Measurements from ENCODE around the gene TMEM121B.

The TMEM121B gene

GRCh38 chr22:17109976-17110375 is 11.2 kb downstream of the TMEM121B start:
- DNase-seq, result no peak

- no peak for DNase-seq
Observed at GRCh38 chr22:17109113-17109865, 11.9 kb downstream of the TMEM121B start.

- no peak for DNase-seq
Observed at GRCh38 chr22:17108256-17109112, 12.7 kb downstream of the TMEM121B start.

DNA sequence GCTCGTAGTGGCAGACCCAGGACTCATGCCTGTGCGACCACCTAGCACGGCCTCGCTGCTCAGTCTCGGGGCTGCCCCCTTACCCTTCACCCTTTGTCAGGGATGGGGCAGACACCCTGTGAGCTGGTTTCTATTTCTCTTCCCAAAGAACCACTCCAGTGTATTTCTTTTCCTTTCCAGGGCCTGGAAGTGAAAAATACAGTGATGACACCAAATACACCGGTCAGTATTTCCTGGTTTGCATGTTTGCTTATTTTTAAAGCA is 13.7 kb downstream of the TMEM121B start:
- no peak for DNase-seq

GRCh38 chr22:17106785-17107546 is 14.2 kb downstream of the TMEM121B start:
- no peak for DNase-seq

- DNase-seq, result no peak
Observed at GRCh38 chr22:17106161-17106784, 14.9 kb downstream of the TMEM121B start.

DNA sequence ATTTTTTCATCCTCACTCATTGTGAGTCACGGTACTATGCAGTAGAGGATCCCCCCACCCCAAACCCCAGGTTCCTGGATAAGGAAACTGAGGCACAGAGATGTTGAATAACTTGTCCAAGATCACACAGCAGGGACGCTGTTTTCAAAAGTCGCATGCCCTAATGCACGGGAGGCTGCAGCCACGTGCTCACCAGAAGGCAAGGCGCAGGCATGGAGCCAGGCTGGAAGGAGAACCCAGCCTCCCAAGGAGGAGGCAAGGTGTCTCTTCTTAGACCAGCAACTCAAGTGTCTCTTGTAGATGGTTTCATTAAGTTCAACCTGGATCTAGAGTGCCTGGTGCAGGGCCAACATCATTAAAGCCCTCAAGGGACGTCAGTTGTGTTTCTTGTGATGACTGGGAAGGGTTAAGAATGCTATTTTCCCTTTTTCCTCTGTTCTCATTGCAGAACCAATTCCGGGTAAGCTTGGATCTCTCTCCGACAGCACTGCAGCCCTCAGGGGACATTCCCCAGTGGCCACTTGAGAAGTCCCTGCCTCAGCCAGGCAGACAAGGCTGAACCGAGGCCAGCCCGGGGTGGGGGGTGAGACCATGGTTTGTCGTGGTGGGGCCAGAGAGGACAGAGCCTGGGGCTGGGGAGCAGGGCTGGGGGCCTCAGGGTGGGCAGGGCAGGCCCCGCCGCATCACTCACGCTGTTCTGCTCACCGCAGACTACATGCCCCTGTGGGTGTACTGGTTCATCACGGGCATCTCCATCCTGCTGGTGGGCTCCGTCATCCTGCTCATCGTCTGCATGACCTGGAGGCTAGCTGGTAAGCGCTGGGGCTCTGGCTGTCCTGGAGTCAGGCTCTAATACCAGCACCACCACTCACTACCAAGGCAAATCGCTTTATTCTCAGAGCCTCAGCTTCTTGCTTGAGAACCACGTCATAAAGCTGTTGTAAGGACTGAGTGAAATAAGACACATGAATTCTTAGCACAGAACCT is 15.7 kb downstream of the TMEM121B start:
- DNase-seq, result no peak

DNA sequence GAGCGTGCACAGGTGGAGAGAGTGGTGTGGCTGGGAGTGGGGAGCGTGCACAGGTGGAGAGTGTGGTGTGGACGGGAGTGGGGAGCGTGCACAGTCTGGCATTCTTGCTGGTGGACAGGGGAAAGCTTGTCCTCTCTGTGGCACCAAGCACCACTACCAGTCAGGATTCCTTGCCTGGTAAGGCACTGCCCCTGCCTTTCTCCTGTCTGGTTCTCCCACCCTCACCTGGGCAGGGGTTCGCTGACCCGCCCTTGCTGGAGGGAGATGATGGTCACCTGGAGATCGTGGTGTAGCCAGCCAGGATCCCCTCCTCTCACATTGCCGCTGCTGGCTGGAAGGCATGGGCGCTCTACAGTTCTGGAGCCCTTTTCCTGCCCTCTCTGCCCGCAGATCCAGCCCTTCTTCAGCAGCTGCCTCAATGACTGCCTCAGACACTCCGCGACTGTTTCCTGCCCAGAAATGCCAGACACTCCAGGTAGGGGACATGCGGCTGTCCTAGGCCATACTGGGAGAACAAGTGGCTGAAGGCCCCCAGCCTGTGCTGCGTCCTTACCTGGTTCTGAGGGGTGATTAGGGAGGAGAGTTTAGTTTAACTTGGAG is 16.7 kb downstream of the TMEM121B start:
- no peak for DNase-seq

GRCh38 chr22:17103351-17103750 is 17.8 kb downstream of the TMEM121B start:
- DNase-seq, result no peak

DNA sequence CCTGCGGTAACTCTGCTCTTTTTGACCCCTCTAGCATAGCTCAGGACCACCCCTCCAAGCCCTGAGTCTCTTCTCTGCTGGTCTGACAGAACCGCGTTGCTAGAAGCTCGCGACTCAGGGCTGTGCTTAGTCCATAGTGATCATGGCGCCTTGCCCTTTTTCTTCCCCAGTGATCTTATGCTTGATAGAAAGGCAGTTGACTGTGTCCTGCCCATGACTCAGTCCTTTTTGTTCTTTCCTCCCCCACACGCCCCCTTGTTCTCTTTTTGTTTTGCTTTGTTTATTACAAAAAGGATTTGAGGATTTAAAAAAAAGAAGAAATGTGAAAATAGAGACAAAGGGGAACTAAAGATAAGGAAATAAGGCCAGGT is 18.9 kb downstream of the TMEM121B start:
- DNase-seq, result no peak

GRCh38 chr22:17101475-17102296 is 19.5 kb downstream of the TMEM121B start:
- no peak for DNase-seq

DNA sequence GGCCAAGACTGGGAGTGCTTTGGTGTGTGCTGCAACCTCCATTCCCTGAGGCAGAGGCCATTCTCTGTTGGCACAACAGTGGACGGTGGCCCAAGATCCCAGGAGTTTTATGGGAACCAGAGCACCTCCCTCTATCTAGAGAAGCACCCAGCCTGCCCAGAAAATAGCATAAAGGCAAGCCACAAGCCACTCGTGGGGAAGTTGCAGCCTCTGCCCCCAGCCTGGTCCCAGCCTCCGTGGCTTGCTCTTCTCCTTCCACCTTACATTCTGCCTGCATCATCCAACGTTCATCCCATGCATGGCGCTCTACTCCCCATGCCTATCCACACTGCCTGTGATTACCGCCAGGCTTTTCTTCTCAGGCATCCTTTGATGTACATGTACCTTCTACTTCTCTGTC is 20.5 kb downstream of the TMEM121B start:
- no peak for DNase-seq

- DNase-seq, result no peak
Observed at GRCh38 chr22:17098379-17098819, 22.8 kb downstream of the TMEM121B start.

- no peak for DNase-seq
Observed at GRCh38 chr22:17097701-17098100, 23.5 kb downstream of the TMEM121B start.

DNA sequence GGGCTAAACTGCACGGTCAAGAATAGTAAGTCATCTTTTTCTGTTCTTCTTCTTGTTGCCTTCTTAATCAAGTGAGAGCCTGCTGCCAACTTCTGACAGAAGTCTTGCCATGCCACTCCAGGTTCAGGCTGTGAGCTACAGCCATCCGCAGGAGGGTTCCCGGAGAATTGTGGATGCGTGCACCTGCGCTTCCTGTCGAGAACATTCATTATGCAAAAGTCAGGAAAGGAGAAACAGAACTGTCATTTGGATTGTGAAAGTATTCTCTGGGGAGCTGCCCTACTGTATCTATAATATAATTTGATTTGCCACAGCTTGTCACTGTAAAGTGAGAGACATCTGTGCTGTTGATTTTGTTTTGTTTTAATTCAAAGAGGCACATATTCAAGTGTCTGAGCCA is 24.1 kb downstream of the TMEM121B start:
- DNase-seq, result no peak

DNA sequence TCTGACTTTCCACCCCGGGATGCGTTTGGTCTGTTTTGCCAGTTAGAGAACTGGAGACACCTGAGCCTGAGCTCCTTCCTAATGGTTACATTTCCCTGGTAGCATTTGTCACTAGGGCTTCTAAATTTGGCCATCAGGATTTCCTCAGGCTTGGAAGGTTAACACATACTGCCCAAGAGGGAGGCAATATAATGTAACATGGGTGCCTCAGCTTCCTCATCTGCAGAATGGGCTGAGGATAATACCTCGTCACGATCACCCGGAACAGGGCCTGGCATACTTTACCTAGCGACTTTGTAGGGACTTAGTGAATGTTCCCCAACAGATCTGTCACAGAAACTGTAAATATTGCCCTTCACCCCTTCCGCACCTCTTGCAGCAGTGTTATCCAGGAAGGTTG is 25.1 kb downstream of the TMEM121B start:
- no peak for DNase-seq

DNA sequence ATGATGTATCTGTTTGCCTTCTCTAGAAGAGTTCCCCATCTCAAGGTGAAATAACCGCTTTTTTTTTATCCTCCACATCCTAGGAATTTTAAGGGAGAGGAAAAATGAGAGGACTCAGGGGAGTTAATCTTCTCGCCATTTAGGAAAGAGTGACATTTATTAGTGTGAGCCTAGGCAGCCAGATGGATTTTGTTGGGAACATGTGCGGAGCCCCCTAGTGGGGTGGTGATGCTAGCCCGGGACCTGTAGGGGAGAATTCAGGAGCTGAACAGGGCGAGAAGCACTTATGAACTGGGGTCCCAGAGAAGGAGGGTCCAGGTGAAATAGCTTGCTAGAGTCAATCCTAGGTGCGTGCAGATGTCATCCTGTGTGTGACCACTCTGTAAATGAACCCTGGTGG is 25.6 kb downstream of the TMEM121B start:
- DNase-seq, result no peak

GRCh38 chr22:17093081-17093480 is 28.1 kb downstream of the TMEM121B start:
- DNase-seq, result no peak

DNA sequence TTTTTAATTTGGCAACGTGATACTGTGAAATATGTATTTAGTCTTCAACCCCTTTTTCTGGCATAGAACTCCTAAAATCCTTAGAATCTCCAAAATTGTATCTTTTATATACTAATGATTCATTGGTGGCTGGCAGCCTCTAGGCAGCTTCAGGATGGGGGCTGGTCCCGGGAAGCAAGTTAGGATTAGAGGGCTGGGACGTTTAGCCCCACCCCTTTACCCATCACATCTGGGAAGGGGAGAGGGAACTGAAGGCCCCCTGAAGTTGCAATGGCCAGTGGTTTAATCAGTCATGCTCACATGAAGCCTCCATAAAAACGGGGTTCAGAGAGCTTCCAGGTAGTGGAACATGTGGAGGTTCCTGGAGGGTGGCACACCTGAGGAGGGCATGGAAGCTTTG is 29.3 kb downstream of the TMEM121B start:
- no peak for DNase-seq

DNA sequence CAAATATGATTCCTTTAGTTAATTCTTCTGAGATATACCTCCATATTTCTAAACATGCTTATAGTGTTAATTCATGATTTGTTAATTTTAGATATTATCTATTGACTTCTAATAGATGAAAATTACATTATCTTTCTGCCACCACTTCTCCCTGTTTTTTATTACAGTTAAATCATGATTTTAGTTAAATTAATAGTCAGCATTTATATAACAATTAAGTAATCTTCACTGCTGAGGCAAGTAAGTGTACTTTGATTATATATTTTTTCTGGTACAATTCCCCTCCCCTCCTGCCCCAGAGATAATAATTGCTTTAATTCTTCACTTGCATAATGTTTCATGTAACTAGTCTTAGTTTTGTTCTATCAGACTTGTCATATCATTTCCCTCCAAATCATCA is 30.6 kb downstream of the TMEM121B start:
- no peak for DNase-seq
